HG03196 (cell line): Measurements from ENCODE around the gene ALDH1L1.

Source experiments
- ATAC-seq: cut with Tn5 transposase; IDR thresholded peaks from one replicate; pipeline ENCODE4 v1.9.1; 2021; ENCODE audit not compliant: unreplicated experiment

The ALDH1L1 gene

DNA sequence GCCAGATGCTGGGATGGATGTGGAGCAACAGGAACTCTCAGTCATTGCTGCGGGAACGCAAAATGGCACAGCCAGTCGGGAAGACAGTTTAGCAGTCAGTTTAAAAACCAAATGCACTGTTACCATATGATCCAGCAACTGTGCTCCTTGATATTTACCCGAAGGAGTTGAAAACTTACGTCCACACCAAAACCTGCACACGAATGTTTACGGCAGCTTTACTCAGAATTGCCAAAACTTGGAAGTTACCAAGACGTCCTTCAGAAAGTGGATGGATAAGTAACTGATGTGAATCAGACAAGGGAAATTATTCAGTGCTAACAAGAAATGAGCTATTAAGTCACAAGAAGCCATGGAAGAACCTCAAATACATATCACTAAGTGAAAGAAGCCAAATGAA is 60.4 kb downstream of the ALDH1L1 start:
- no peak for ATAC-seq

DNA sequence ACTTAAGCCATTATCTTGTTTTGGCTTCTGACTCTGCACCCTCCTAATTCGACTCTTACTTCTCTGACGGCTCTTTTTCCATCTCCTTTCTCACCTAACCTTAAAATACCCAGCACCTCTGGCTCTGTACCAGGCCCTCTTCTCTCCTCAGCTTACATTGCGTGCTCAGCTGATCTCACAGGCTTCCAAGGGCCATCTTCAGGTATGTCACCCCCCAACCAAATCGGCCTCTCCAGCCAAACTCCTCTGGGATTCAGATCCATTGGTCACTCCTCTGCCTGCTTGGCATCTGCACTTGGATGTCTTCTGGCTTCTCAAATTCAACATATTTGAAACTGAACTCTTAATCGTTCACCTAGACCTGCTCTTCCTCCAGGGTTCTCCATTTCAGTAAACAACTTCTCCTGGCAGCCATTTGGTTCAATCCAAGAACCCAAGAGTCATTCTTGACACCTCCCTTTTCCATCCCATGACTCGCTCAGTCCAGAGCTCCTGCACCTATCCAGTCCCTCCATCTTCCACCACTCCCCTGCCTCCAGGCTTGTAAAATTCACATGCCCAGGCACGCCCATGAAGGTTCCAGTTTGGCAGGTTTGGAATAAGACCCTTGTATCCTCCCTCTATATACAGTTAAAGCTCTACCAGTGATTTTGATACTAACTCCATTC is 61.2 kb downstream of the ALDH1L1 start:
- ATAC-seq = no peak

DNA sequence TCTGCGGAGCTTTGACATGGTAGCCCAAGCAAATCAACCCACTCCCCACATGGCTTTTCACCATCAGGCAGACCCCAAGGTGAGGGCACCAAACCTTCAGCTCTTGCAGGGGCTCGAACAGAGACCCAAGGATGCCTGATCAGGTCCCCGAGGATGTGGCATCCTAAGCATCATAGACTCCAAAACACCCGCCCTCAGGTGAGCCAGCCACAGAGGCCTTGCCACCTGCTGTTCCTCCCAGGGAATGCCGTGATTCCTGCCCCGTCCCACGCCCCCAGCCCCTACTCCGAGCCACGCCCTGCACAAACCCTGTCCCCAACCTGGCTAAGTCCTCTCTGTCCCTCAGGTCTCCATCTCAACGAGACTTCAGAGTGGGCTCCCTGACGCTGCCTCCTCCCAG is 61.8 kb downstream of the ALDH1L1 start:
- no peak for ATAC-seq

DNA sequence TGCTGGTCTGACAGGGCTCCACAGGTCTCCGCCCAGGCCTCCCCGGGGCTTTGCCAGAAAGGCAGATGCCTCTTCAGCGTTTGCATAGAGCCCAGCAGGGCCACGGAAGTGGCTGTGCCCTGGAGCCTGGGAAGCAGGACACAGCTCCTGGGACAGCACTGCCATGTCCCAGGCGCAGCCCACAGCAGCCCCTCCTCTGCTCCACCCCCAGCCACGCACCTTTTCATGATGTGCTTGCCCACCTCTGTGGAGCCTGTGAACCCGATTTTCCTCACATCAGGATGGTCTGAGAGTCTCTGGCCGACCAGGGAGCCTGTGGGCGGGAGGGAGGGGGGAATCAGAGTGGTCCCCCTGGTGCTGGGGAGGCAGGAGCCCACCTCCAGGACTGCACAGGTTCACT is 62.6 kb downstream of the ALDH1L1 start:
- ATAC-seq = no peak

DNA sequence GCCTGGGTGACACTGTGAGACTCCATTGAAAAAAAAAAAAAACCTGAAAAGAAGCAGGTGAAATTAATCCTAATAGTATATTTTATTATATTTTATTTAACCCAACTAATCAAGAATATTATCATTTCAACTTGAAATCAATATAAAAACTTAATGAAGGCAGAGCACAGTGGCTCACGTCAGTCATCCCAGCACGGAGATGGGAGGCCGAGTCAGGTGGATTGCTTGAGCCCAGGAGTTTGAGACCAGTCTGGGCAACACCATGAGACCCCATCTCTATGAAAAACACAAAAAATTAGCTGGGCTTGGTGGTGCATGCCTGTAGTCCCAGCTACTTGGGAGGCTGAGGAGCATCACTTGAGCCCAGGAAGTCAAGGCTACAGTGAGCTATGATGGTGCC is 63.2 kb downstream of the ALDH1L1 start:
- no peak for ATAC-seq

DNA sequence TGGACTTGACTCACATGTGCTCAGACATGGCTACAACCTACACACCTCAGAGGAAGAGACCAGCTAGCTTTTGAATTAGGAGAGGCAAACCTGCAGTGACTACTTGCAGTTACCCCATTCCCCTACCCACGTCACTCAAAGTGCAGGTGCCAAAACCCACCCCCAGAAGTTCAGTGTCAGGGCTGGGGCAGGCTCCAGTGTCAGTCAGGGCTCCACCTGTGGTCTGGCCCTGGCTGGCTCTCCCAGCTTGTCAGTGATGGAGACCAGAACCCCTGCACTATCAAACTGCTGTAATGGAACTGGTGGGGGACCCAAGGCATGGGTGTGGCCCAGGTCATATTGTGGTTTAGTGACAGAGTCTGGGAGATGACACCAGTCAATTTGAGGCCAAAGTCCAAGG is 63.9 kb downstream of the ALDH1L1 start:
- no peak for ATAC-seq

DNA sequence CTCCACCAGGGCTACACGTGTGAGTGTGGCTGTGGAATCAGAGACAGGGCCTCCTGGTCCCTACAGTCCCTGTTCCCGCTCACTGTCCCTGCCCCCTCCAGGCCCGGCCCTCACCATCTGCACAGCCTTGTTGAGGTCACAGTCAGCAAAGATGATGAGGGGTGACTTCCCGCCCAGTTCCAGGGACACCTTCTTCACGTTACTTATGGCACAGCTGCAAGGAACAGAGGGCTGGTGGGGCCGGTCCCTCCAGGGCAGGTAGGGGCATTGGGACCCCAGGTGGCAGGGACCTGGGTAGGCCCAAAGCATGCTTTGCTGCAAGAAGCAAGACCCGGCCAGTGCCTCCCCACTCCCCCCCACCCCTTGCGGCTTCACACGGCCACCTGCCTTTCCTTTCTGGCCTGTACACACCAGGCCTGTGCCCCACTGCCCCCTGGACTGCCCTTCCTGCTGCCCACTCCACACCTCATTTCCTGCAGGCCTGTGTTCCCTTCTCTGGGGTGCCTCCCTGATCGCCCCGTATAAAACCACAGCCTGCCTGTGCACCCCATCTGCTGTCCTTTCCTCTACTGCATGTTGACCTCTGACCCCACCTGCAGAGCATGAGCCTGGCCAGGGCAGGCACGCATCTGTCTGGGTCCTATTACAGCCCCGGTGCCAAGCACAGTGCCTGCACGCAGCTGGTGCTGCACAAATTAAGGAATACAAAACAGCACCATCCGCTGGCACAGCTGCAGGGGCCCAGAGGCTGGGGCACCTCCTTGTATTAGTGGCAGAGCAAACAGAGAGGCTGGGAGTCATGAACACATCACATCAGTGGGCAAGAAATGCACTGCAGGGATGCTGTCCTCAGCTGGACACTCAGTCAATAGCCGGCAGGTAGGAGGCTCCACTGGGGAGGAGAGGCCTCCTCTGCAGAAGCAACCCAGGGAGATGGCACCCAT is 65.7 kb downstream of the ALDH1L1 start:
- ATAC-seq = no peak

DNA sequence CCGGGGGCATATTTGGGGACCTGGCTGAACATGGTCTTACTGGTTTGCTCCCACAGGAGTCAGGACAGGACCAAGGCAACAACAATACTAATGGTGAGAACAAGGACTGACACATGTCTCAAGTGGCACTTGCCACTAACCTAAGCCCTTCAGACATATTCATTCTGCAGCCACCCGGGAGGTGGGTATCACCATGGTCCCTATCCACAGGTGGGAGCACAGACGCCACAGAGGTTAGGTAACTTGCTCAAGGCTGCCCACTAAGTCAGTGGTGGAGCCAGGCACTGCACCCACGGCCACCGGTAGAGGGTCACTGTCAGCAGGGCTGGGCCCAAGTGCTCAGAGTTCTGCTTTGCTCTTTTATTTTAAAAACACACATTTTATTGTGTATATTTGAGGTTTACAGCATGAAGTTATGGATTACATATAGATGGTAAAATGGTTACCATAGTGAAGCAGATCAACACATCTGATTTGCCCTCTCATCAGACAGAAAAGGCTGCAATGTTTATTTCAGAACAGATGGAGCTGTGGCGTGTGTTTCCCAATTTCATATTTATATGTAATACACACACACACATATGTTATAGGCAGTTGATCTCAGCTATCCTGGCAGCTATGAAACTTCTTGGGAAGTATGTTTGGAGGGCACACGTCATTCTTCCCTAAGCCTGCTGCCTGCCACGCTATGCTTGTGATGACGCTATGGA is 66.5 kb downstream of the ALDH1L1 start:
- ATAC-seq = no peak

DNA sequence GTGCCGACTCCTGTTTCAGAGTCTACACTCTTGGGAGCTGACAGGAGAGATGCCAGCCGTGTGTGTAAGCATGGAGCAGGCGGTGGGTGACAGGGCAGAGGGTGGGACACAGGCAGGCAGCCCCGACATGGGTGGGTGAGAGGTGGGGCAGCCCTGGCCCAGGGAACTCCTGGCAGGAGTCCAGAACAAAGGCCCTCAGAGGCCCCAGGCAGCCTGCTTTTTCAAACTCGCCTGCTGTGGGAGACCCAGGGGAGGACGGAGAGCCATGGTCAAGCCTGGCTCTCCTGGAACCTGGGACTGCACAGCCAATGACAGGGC is 67.2 kb downstream of the ALDH1L1 start:
- ATAC-seq = no peak

DNA sequence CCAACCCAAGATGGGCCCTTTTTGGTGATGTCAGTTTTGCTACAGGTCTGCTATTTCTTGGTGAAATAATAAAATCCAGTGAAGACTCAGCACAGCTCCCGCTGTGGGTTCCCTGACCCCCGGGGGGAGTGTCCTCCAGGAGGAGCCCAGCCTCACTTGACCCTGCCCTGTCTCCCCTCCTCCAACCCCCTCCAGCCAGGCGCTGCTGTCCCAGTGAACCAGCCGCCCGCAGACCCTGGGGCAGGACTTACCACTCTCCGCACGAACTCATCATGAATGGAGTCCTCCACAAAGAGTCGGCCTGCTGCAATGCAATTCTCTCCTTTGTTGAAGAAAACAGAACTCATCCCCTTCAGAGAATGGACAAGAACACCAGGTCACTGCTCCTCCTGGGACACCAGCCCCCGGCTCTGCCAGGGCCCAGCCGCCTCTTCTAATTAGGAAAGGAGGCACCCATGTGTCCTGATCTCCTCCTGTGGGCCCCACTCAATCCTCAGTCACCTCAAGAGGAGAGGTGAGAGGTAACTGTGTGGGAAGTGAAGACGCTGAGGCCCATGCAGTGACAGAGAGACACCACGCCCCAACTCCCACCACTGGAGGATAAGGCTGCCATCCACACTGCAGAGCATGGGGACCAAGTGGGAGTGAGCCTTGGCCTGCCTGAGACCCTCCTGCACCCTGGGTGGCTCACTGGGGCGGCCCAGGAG is 67.7 kb downstream of the ALDH1L1 start:
- ATAC-seq = no peak

DNA sequence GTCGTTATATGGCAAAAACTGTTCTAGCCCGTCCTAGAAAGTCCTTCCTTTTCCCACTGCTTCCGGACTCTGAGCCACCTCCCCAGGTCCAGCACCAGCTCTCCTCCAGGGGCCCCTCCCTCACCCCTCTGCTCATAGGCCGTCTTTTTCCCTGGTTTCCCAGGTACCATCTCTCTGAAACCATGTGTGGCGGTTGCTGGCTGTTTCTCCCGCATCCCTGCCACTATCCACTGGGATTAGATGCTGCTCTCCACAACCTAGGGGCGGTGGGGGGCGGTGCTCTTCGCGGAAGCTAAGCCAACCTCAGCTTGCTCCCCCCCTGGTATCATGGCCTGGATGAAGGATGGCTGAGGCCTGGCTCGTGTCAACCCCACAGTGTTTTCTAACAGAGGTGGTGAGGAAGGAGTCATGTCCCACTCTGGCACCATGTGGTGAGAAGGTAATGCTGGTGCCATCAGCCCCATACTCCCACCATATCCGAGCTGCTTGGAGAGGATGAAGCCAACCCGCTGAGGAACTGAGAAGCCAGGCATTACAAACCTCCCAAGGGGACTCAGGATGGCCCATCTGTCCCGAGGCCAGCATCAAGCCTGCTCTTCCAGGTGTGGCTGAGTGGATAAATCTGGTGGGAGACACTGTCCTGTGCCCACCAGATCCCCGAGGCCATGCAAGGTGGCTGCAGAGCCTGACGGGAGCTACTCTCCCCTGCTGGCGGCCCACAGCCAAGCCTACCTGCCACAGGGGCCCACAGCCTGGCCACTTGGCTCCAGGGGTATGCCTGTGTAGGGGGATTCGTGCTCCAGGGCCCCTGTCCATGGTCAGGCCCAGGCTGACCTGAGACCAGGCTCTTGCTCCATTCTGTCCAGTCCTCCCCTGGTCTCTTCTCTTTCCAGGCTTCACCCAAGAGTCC is 68.6 kb downstream of the ALDH1L1 start:
- no peak for ATAC-seq

DNA sequence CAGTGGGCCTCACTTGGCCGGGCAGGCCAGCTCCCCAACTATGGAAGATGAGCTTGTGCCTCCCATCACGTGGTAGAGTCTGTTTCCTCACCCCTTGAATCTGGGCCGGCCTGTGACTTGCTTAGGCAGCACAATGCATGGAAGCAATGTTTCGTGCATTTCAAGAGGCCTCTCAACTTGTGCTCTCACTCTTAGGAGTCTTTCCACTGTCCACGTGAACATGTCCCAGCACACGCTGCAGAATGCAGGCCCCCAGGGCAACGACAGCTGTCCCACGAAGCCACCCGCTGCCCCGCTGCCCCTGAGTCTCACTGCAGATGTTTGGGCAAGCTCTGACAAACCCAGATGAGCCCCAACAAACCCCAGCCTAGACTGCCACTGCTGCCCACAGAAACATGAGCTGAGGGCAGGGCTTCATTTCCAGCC is 69.2 kb downstream of the ALDH1L1 start:
- ATAC-seq = no peak

DNA sequence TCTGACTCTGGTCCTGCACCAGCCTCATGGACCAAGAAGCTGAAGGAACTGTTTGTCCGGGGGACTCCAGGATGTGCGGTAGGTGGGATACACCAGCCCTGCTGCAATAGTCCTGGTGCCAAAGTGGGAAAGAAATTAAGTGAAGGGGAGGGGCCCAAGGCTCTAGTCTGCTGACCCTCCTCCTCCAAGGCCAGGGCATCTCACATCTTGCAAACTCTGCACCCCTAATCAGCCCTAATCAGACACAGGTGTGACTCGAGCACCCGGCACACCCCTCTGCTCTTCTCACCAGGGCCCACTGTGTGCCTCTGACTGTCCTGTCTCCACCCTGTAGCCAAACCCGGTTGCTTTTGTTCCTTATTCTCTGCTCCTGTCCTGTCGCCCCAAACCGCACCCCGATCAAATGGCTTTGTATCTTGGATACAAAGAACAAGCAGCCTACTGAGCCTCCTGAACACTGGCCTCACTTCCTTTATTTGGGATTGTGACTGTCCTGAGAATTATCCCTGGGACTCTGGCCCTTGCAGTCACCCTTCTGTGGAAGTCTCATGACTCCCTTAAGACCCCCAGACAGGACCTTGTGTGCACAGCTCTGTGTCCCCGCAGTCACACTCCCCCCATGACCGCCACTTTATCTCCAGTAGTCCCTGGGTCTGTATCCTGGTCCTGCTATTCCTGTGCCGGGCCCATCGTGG is 69.8 kb downstream of the ALDH1L1 start:
- no peak for ATAC-seq

DNA sequence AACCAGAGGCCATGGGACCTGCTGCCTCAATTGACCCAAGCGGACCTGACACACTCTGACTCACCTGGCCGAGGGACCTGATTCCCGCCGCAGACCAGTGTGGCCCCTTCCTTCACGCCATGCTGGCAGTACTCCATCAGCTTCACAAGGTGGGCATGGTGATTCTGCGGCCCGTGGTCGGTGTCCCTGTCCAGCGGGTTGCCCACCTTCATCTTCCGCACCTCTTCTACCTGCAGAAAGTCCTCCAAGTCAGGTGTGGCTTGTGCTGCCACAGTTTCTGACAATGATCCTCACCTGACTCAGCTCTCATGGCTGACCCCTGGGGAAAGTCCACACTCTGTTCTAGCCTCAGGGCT is 70.5 kb downstream of the ALDH1L1 start:
- no peak for ATAC-seq

DNA sequence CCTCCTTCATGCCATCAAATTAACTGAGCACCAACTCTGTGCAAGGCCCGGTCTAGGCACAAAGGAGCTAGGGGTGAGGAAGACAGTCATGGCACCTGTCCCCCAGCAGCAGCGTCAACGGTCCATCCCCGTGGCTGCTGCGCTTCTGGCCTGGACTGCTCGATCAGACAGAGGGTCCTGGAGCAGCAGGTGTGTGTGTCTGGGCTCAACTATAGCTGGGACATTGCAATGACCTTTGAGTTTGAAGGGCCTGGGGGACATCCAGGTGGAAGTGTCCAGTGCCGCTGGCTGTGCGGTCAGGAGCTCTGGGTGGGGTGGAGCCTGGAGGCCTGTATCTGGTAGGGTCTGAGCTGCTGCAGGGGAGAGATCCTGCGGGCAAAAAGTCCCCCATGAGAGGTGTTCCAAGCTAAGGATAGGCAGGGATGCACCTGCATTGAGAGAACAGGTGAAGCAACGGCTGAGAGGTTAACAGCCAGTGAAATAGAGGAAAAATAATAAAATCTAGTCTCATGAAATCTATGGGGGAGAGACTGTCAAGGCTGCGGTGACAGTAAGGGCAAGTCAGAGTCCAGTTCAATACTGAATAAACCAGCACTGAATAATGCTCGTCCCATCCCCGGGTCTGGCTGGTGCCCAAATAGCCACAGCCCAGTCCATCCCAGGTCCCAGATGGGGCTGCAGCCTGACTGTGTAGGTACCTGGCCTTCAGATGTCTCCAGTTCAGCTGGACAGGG is 71.1 kb downstream of the ALDH1L1 start:
- no peak for ATAC-seq

DNA sequence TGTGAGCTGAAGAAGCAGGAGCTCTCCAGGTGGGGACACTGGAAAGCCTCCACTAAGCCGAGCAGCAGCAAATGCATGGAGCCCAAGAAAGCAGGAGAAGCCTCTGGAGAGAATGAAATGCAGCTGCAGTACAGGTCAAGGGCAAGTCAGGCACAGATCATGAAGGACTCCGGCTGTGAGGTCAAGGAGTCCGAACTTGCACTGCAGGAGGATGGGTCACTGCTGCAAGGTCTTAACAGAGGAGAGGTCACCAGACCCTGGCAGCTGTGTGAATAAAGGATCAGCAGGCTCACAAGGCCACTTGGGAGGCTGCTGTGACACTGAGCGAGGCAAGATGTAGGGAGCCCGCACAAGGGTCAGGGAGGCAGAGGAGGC is 71.7 kb downstream of the ALDH1L1 start:
- ATAC-seq = no peak

DNA sequence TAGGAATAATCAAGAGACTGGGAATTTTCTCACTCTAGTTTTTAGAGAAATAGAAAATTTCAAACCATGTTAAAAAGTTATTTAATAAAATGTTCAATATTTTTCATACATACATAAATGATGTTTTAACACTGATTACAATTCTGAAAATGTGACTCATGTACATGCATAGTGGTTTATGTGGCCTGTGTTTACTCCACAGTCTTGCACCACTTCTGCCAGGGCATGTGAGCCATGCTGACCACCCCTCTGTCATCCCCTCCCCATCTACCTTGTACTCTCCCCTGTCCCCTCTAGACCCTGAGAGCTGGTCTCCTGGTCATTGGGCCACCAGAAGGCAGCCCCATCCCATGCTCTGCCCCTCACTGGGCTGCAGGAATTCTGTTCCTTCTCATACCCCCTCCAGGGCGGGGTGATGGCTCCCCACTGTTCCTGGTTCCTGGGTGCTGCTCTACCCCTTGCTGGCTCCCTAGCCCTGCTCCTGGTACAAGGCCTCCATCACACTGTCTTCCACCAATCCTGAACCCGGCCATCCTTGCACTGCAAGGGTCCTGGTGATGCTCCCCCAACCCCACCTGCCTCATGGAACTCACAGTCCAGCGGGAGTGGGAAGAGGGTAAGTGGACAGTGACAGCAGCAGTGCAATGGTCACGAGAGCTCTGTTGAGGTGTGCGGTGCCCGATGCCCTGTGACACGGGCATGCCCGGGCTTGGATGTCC is 72.3 kb downstream of the ALDH1L1 start:
- no peak for ATAC-seq

DNA sequence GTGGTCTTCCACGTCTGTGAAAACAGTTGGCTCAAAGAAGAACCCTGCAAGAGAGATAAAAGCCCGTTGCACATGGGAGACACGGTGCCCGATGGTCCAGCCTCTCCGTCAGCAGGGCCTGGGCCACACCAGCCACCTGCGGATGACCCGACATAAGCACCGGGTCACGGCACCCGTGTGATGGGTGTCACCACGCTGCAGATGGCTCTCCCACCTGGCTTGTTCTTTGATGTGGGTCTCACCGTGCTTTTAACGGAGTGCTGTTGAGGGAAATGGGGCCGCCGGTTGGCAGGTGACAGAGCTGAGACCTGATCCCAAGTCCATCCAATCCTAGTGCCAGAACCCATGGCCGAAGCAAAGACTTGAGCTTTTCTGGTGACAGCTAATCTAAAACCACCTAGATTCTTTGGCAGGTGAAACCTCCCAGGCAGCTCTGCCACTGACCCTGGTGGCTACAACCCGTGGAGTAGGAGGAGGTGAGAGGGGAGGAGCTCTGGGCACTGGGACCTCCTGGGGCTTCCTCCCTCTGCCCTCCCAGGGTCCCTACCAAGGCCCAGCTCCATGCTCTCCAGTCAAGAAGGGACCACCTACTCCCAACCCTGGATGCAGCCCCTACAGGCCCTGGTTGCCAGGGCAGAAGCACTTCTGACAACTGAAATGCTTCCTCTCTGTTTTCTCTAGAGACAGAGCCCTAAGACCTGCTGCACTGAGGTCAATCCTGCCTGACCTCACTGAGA is 73.0 kb downstream of the ALDH1L1 start:
- ATAC-seq = no peak
